Peyer's patch (tissue), 4 donors: ENCODE results near the gene CPED1. TPM values are rescaled to one million over a fixed set of nuclear protein-coding genes. Genes with fewer than 3 reads are reported as not detected.
"Not testable (repeated sequence)": the region's sequence is repeated elsewhere in the genome, so short reads cannot be mapped to it uniquely, and the experiment has no call there.

Source experiments
- DNase-seq, 3 donors: peaks; one replicate each; pipeline ENCODE4 v3.0.0-alpha.2; 2017 to 2019
- H3K27ac ChIP-seq, 4 donors: fragments of 200-600 bp; sonication (generic); one replicate each; pipeline ENCODE4 v1.5.1; 2016 to 2019
- H3K27me3 ChIP-seq, 2 donors: fragments of 200-600 bp; sonication (generic); one replicate each; pipeline ENCODE4 v1.5.1; 2019
- H3K36me3 ChIP-seq, 3 donors: fragments of 200-600 bp; sonication (generic); one replicate each; pipeline ENCODE4 v1.5.1; 2016 to 2019
- H3K4me1 ChIP-seq, 4 donors: fragments of 200-600 bp; sonication (generic); one replicate each; pipeline ENCODE4 v1.5.1; 2016 to 2019
- H3K4me3 ChIP-seq, 4 donors: fragments of 200-600 bp; sonication (generic); 1 replicate in 3 of 4; 2 replicates in 1 of 4; pipeline ENCODE4 v1.5.1; 2016 to 2019; ENCODE audit warnings: mild to moderate bottlenecking in 1 of 4
- H3K9me3 ChIP-seq, 4 donors: fragments of 200-600 bp; sonication (generic); one replicate each; pipeline ENCODE4 v1.5.1; 2016 to 2019; ENCODE audit warnings: mild to moderate bottlenecking in 1 of 4
- CTCF ChIP-seq, 6 experiments: fragments of 450-650 bp in 4 of 6; fragments of 200-600 bp in 2 of 6; sonication (generic) in 1 of 6; IDR thresholded peaks; one replicate each; pipeline ENCODE4 v1.5.1; 2017 to 2019; ENCODE audit warnings: antibody characterized with exemption in 6 of 6, mild to moderate bottlenecking in 3 of 6, moderate library complexity in 1 of 6
- POLR2A ChIP-seq, 2 donors: fragments of 450-650 bp; IDR thresholded peaks; one replicate each; pipeline ENCODE4 v1.5.1; 2017; ENCODE audit warnings: antibody characterized with exemption in 2 of 2, mild to moderate bottlenecking in 2 of 2, moderate library complexity in 2 of 2
- total RNA-seq, 4 donors: library from RNA; depleted of rRNA; stranded (reverse); fragments of >200 nt; gene quantifications; one replicate each; pipeline ENCODE4 v1.1.0, GENCODE V29; 2016

Gene CPED1
- total RNA-seq, 4 donors from 2014 or later: 4.4 to 50.3 (median 8.5) TPM

DNA sequence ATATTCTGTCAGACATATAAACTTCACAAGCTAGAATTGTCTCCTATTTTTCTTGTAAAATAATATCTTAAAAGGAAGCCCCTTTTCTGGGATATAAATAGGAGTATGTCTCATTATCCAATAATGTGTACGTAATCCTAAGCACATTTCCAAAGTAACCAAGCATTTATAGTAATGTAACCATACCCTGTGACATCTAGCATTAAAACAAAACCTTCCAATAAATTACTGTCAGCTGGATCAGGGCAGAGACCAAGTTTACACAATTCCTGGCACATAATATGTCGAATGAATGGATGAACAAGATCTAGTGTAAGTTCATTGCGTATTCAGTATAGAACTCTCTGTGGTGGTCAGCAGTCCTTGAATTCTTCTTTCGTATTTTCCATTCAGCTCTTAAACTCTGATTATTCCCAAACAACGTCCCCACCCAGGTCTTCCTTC is 14.3 kb downstream of the CPED1 start:
- no peak overlapping the region for H3K4me3 ChIP-seq
- H3K27me3 ChIP-seq: no peaks in the 10 kb centered on the region
- H3K27ac ChIP-seq: no peak overlapping the region
- H3K4me1 ChIP-seq: no peaks in the 10 kb centered on the region
- no peak for DNase-seq
- H3K36me3 ChIP-seq: no peaks in the 10 kb centered on the region
- no peaks in the 10 kb centered on the region for H3K9me3 ChIP-seq
- TF ChIP-seq POLR2A (IDR thresholded peaks at IDR 0.05) (no peak), CTCF (IDR thresholded peaks at IDR 0.05) (no peak)

DNA sequence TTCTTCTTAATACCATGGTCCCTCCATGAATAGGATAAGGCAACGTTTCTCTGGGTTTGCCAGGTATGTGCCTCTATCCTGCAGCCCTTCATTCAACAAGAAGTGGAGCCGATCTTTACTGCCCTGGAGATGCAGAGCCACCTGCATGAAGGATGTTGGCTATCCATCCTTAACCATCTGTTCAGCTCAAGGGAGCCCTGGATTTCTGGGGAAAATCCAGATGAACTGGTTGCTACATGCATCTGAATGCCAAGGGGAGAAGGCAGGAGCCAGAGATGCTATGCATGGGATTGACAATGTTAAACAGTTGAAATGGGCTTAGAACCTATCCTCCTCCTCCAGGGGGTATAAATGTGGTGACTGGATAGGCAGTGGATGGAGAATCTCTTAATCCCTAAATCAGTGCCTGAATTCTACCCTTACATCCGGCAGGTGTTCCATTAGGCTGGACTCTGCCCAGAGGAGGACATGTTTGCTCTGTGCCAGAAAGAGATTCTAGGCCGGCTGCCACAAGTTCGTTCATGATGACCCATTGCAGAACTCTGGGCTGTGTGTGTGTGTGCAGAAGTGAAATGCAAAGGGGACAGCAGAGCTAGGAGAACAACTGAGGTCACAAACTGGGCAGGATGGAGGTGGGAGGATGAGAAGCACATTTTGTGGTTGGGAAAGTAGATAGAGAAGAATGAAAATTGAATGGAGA is 15.6 kb downstream of the CPED1 start:
- TF ChIP-seq POLR2A (IDR thresholded peaks at IDR 0.05) (no peak), CTCF (IDR thresholded peaks at IDR 0.05) (no peak)
- no peak overlapping the region for H3K4me3 ChIP-seq
- H3K27me3 ChIP-seq: no peaks in the 10 kb centered on the region
- H3K9me3 ChIP-seq: no peaks in the 10 kb centered on the region
- H3K36me3 ChIP-seq: no peaks in the 10 kb centered on the region
- no peak overlapping the region for H3K27ac ChIP-seq
- H3K4me1 ChIP-seq: no peaks in the 10 kb centered on the region
- no peak for DNase-seq

GRCh38 chr7:121005058-121005457 is 16.5 kb downstream of the CPED1 start:
- DNase-seq, H3K9me3 ChIP-seq, H3K27ac ChIP-seq, H3K4me3 ChIP-seq, H3K27me3 ChIP-seq, H3K36me3 ChIP-seq, H3K4me1 ChIP-seq: not testable (repeated sequence)

GRCh38 chr7:121005996-121006584 is 17.6 kb downstream of the CPED1 start:
- Histone ChIP-seq H3K4me3 (no peak overlapping the region), H3K4me1 (no peaks in the 10 kb centered on the region), H3K9me3 (no peaks in the 10 kb centered on the region), H3K27ac (peak overlapping the region in 2 of 4 donors; percentile 3 to 43), H3K27me3 (no peaks in the 10 kb centered on the region), H3K36me3 (no peaks in the 10 kb centered on the region)
- no peak for DNase-seq
- no peak for TF ChIP-seq POLR2A (IDR thresholded peaks at IDR 0.05)
- TF ChIP-seq CTCF (IDR thresholded peaks at IDR 0.05): no peak

DNA sequence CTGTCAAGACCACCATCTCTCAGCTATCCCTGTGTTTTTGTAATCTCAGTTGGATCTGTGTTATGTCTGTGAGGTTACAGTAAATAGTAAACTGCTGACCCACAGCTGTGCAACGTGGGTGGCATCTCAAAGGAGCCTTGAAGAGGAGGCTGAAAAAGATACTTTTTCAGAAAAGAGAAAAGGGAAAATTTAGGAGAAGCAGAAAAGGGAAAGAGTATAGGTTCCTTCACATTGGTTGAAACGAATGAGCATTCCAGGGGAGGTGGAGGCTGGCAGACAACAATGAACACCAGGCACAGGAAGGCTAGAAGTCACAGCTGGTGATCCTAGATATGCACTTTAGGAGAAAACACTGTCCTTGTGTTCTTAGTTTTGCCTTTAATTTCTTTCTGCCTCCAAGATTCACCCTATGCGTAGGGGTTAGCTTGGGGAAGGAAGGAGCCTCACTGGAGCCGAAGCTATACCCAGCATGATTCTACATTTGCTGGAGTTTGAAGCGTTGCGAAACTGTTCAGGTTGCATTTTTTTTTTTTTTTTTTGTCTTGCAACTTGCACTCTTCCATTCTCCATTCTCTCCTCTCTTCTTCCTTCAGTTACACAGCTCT is 18.3 kb downstream of the CPED1 start:
- Histone ChIP-seq H3K36me3 (no peaks in the 10 kb centered on the region), H3K27ac (peak overlapping the region in 1 of 4 donors; percentile 43), H3K27me3 (no peaks in the 10 kb centered on the region), H3K4me3 (no peak overlapping the region), H3K9me3 (no peaks in the 10 kb centered on the region), H3K4me1 (no peaks in the 10 kb centered on the region)
- DNase-seq: no peak
- TF ChIP-seq CTCF (IDR thresholded peaks at IDR 0.05): no peak
- no peak for TF ChIP-seq POLR2A (IDR thresholded peaks at IDR 0.05)

- no peaks in the 10 kb centered on the region for H3K27me3 ChIP-seq
- H3K4me3 ChIP-seq: no peak overlapping the region
- H3K9me3 ChIP-seq: no peaks in the 10 kb centered on the region
- no peak for DNase-seq
- no peak overlapping the region for H3K27ac ChIP-seq
- TF ChIP-seq POLR2A (IDR thresholded peaks at IDR 0.05): no peak
- TF ChIP-seq CTCF (IDR thresholded peaks at IDR 0.05): no peak
- no peaks in the 10 kb centered on the region for H3K36me3 ChIP-seq
- no peaks in the 10 kb centered on the region for H3K4me1 ChIP-seq
These were observed 20.3 kb downstream of the CPED1 start for GRCh38 chr7:121008816-121009215.
